22Rv1 (cell line): ENCODE results near the gene VIPR1.

ENCODE experiments used
- CTCF ChIP-seq: fragments of 450-650 bp; IDR thresholded peaks from 2 replicates; pipeline ENCODE4 v1.5.1; 2017; ENCODE audit warnings: mild to moderate bottlenecking
- ZFX ChIP-seq: fragments of 450-650 bp; IDR thresholded peaks from 2 replicates; pipeline ENCODE4 v1.6.1; 2017; ENCODE audit warnings: antibody characterized with exemption, borderline replicate concordance

- TF ChIP-seq CTCF (no peak), ZFX (no peak)
These were observed 30.9 kb downstream of the VIPR1 start for GRCh38 chr3:42533161-42533897.
